OCI-LY1 (cell line): ENCODE data around the gene MED28.

Source experiments
- H2AFZ ChIP-seq: fragments of 200-600 bp; sonication (generic), shearing (Covaris generic); 2 replicates; pipeline ENCODE4 v1.6.0; 2014; ENCODE audit warnings: antibody characterized with exemption, mild to moderate bottlenecking, low read length
- H3F3A ChIP-seq: fragments of 200-600 bp; sonication (generic), shearing (Covaris generic); 2 replicates; pipeline ENCODE4 v1.6.0; 2014; ENCODE audit warnings: mild to moderate bottlenecking, antibody characterized with exemption, low read length, moderate library complexity; ENCODE audit not compliant: insufficient read depth
- H3K27ac ChIP-seq: fragments of 200-600 bp; sonication (generic); 2 replicates; pipeline ENCODE4 v1.5.1; 2014; ENCODE audit warnings: low read length, mixed run types, mild to moderate bottlenecking, low read depth; ENCODE audit not compliant: poor library complexity, severe bottlenecking
- H3K27me3 ChIP-seq: fragments of 200-600 bp; sonication (generic); 2 replicates; pipeline ENCODE4 v1.6.0; 2014; ENCODE audit warnings: antibody characterized with exemption, mild to moderate bottlenecking, low read length, moderate library complexity; ENCODE audit not compliant: insufficient read depth
- H3K36me3 ChIP-seq: fragments of 200-600 bp; sonication (generic); 2 replicates; pipeline ENCODE4 v1.6.1; 2014; ENCODE audit warnings: mild to moderate bottlenecking, antibody characterized with exemption, low read length, moderate library complexity, mixed read lengths; ENCODE audit not compliant: insufficient read depth
- H3K4me1 ChIP-seq: fragments of 200-600 bp; sonication (generic); 2 replicates; pipeline ENCODE4 v1.5.1; 2014; ENCODE audit warnings: mild to moderate bottlenecking, low read length, moderate library complexity; ENCODE audit not compliant: insufficient read depth, severe bottlenecking
- H3K4me2 ChIP-seq: fragments of 200-600 bp; sonication (generic), shearing (Covaris generic); 2 replicates; pipeline ENCODE4 v1.6.1; 2014; ENCODE audit warnings: low read length
- H3K4me3 ChIP-seq: fragments of 200-600 bp; sonication (generic); 2 replicates; pipeline ENCODE4 v1.5.1; 2014; ENCODE audit warnings: low read length, low read depth, mild to moderate bottlenecking, mixed read lengths; ENCODE audit not compliant: poor library complexity, severe bottlenecking
- H3K79me2 ChIP-seq: fragments of 200-600 bp; shearing (Covaris generic); 2 replicates; pipeline ENCODE4 v1.6.1; 2016; ENCODE audit warnings: mixed run types, low read length, mixed read lengths; ENCODE audit not compliant: insufficient read depth
- H3K9ac ChIP-seq: fragments of 200-600 bp; sonication (generic), shearing (Covaris generic); 2 replicates; pipeline ENCODE4 v1.6.1; 2014; ENCODE audit warnings: mild to moderate bottlenecking, low read length, mixed read lengths
- H3K9me2 ChIP-seq: fragments of 200-600 bp; sonication (generic), shearing (Covaris generic); 2 replicates; pipeline ENCODE4 v1.6.1; 2014; ENCODE audit warnings: low read depth, mild to moderate bottlenecking, low read length, mixed read lengths
- H3K9me3 ChIP-seq: fragments of 200-600 bp; shearing (Covaris generic); 2 replicates; pipeline ENCODE4 v1.6.1; 2014; ENCODE audit warnings: low read length, mixed read lengths
- H4K20me1 ChIP-seq: fragments of 200-600 bp; sonication (generic), shearing (Covaris generic); 2 replicates; pipeline ENCODE4 v1.6.0; 2016; ENCODE audit warnings: mild to moderate bottlenecking, low read length; ENCODE audit not compliant: insufficient read depth
- EZH2 ChIP-seq: fragments of 200-600 bp; sonication (generic), shearing (Covaris generic); IDR thresholded peaks from 2 replicates; pipeline ENCODE4 v1.8.0; 2017; ENCODE audit warnings: borderline replicate concordance, mixed run types, mild to moderate bottlenecking, antibody characterized with exemption, low read length, moderate library complexity, mixed read lengths
- TF ChIP-seq, protein P1 (sequence below): fragments of 200-600 bp; sonication (generic), shearing (Covaris generic); IDR thresholded peaks from 2 replicates; pipeline ENCODE4 v1.5.1; 2017; ENCODE audit warnings: mild to moderate bottlenecking, antibody characterized with exemption, low read length, moderate library complexity, mixed read lengths

MED28 gene

DNA sequence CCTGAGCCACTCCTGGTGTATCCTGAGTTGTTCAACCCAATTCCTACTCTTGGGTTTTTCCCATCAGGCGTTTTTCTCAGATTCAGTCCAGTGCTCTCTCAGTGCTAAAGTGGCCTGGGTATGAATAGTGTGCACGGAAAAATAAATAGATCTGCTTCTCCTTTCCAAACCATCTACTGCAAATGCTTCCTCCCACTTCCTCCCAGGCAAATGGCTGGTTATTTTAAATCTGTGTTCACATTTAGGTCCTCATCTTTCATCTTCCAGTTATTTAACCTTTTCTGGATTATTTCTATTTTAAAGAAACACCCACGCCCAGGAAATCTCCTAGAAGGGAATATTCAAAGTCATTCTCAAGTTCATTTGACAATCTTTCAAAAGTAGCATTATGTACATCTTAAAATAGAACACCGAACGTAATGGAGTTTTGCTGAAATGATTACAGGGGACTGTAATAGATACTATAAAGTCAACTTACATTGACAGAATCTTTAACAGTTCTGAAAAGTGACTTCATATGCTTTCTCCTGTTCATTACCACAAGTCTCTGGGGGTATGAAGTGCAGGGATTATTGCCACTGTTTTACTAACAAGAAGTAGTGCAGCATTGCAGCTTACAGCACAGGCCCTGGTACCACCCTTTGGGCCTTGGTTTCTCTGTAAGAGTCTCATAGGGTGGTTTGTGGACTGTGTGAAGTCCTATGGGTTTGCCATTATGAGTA, 66.3 kb downstream of the MED28 start:
- H3K9ac ChIP-seq: no peak overlapping the region
- H3K4me2 ChIP-seq: no peak overlapping the region
- no peaks in the 10 kb centered on the region for H3K4me1 ChIP-seq
- H4K20me1 ChIP-seq: no peaks in the 10 kb centered on the region
- no peaks in the 10 kb centered on the region for H3F3A ChIP-seq
- no peaks in the 10 kb centered on the region for H3K79me2 ChIP-seq
- H3K9me3 ChIP-seq: no peaks in the 10 kb centered on the region
- no peaks in the 10 kb centered on the region for H3K27me3 ChIP-seq
- no peak overlapping the region for H3K27ac ChIP-seq
- H2AFZ ChIP-seq: no peak overlapping the region
- TF ChIP-seq, protein P1, sequence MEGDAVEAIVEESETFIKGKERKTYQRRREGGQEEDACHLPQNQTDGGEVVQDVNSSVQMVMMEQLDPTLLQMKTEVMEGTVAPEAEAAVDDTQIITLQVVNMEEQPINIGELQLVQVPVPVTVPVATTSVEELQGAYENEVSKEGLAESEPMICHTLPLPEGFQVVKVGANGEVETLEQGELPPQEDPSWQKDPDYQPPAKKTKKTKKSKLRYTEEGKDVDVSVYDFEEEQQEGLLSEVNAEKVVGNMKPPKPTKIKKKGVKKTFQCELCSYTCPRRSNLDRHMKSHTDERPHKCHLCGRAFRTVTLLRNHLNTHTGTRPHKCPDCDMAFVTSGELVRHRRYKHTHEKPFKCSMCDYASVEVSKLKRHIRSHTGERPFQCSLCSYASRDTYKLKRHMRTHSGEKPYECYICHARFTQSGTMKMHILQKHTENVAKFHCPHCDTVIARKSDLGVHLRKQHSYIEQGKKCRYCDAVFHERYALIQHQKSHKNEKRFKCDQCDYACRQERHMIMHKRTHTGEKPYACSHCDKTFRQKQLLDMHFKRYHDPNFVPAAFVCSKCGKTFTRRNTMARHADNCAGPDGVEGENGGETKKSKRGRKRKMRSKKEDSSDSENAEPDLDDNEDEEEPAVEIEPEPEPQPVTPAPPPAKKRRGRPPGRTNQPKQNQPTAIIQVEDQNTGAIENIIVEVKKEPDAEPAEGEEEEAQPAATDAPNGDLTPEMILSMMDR: no peak
- TF ChIP-seq EZH2: no peak
- no peak overlapping the region for H3K4me3 ChIP-seq
- H3K9me2 ChIP-seq: no peaks in the 10 kb centered on the region
- no peaks in the 10 kb centered on the region for H3K36me3 ChIP-seq

DNA sequence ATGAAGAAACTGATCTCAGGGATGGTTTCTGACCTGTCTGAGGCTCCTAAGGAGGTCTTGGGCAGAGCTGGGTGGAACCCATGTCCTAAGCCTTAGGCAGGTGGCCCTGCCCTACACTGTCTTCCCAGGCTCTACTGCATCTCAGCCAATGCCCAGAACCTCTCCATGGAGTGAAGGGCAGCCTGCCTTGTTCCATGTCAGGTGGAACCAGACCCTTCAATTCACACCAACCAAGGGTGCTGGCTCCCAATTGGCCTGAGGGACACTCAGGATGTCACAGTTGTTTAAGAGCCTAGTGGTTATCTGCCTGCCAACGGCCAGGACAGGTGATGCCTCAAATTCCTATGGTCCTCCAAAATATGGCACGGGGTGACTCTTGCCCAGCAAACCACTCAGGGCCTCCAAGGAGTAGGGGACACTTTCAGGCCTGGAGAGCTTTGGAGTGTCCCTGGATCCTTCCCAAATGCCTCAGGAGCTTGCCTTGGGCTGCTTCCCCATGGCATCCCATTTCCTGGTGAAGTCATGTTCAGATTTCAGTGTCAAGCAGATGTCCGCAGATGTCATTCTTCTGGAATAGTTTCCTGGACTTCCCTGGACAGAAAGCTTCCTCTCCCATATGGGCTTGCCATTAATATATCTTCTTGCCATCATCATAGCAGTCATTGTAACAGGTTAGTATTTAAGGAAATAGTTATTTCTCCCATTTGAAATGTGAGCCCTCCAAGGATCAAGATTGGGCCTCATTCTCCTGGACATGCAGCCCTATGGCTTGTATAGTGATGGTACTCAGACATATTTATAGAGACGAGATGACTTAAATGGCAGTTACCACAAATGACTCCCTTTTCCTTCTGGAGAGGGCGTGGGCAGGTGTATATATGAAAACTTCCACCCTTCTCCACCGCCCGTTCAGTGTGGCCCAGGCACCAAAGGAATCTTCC, 67.1 kb downstream of the MED28 start:
- Histone ChIP-seq H3K4me3 (no peak overlapping the region), H4K20me1 (no peaks in the 10 kb centered on the region), H3K27me3 (no peaks in the 10 kb centered on the region), H3K9ac (no peak overlapping the region), H3K4me1 (no peaks in the 10 kb centered on the region), H3K36me3 (no peaks in the 10 kb centered on the region), H3K9me3 (no peaks in the 10 kb centered on the region), H3F3A (no peaks in the 10 kb centered on the region), H2AFZ (no peak overlapping the region), H3K79me2 (no peaks in the 10 kb centered on the region), H3K9me2 (no peaks in the 10 kb centered on the region), H3K4me2 (no peak overlapping the region), H3K27ac (no peak overlapping the region)
- no peak for TF ChIP-seq EZH2
- TF ChIP-seq, protein P1: no peak

DNA sequence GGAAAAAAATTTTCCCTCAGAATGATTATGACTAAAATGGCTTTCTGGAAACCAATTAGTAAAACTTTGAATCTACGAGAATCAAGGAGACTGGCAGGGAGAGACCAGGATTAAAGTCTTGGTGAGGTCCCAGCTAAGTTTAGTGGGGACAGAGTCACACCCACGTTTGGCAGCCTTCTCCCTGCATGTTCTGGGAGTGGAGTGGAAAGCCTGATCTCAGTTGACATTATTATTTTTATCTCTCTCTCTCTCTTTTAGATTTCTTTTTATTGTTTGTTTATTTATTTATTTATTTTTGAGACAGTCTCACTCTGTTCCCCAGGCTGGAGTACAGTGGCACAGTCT, 67.8 kb downstream of the MED28 start:
- no peaks in the 10 kb centered on the region for H3K9me2 ChIP-seq
- H3K4me1 ChIP-seq: no peaks in the 10 kb centered on the region
- no peaks in the 10 kb centered on the region for H3K36me3 ChIP-seq
- no peak overlapping the region for H3K9ac ChIP-seq
- no peak overlapping the region for H2AFZ ChIP-seq
- H4K20me1 ChIP-seq: no peaks in the 10 kb centered on the region
- H3F3A ChIP-seq: no peaks in the 10 kb centered on the region
- H3K9me3 ChIP-seq: no peaks in the 10 kb centered on the region
- H3K79me2 ChIP-seq: no peaks in the 10 kb centered on the region
- no peak overlapping the region for H3K4me2 ChIP-seq
- H3K4me3 ChIP-seq: no peak overlapping the region
- no peak for TF ChIP-seq EZH2
- TF ChIP-seq, protein P1: no peak
- no peak overlapping the region for H3K27ac ChIP-seq
- no peaks in the 10 kb centered on the region for H3K27me3 ChIP-seq
